Right lobe of liver (tissue), 6 donors: Measurements from ENCODE around the gene JUNB. TPM values are rescaled to one million over a fixed set of nuclear protein-coding genes. Genes with fewer than 3 reads are reported as not detected.
A peak's percentile ranks its signal among the peaks of the same experiment; 100 is the strongest.

Experiments used
- ATAC-seq, 4 donors: fragments of 200-7000 bp; cut with Tn5 transposase; one replicate each; pipeline ENCODE4 v1.9.1; 2020; ENCODE audit warnings: mild to moderate bottlenecking in 4 of 4, moderate library complexity in 4 of 4
- DNase-seq, 3 donors: peaks; one replicate each; pipeline ENCODE4 v3.0.0-alpha.2; 2020
- H3K27ac ChIP-seq, 3 donors: fragments of 200-600 bp; one replicate each; pipeline ENCODE4 v1.8.0; 2022
- H3K27me3 ChIP-seq, 2 donors: fragments of 200-600 bp; one replicate each; pipeline ENCODE4 v1.8.0; 2022
- H3K36me3 ChIP-seq, 4 donors: fragments of 200-600 bp; sonication (generic) in 1 of 4; one replicate each; pipeline versions ENCODE4 v1.5.1 to v1.8.0; 2017 to 2022; ENCODE audit warnings: control low read depth in 1 of 4
- H3K4me1 ChIP-seq, 4 donors: fragments of 200-600 bp; sonication (generic) in 1 of 4; one replicate each; pipeline versions ENCODE4 v1.5.1 to v1.8.0; 2017 to 2022; ENCODE audit warnings: control low read depth in 1 of 4
- H3K4me3 ChIP-seq, 3 donors: fragments of 200-600 bp; one replicate each; pipeline ENCODE4 v1.8.0; 2022
- H3K9me3 ChIP-seq, 4 donors: fragments of 200-600 bp; sonication (generic) in 1 of 4; one replicate each; pipeline versions ENCODE4 v1.5.1 to v1.8.0; 2017 to 2022; ENCODE audit warnings: control low read depth in 1 of 4
- CTCF ChIP-seq, 4 donors: fragments of 200-600 bp in 3 of 4; fragments of 450-650 bp in 1 of 4; IDR thresholded peaks; one replicate each; pipeline versions ENCODE4 v1.5.1 to v1.8.0; 2016 to 2022; ENCODE audit warnings: antibody characterized with exemption in 4 of 4, mild to moderate bottlenecking in 2 of 4
- POLR2A ChIP-seq: fragments of 450-650 bp; IDR thresholded peaks from one replicate; pipeline ENCODE4 v1.6.1; 2017; ENCODE audit warnings: antibody characterized with exemption, mild to moderate bottlenecking
- WGBS: methylation state at CpG from one replicate; pipeline ENCODE4 v1.1.6; 2018; ENCODE audit warnings: low coverage, low lambda C conversion rate; ENCODE audit not compliant: insufficient coverage; ENCODE audit errors: missing lambda C conversion rate; 5-methylcytosine and 5-hydroxymethylcytosine counted together
- intact Hi-C, 2 donors: fragments of 100-400 bp; cut with DNase I; formaldehyde crosslinking; loops; one replicate each; pipeline versions ENCODE4 v1.11.2 to v1.14.1; 2022
- total RNA-seq, 6 experiments: library from RNA; depleted of rRNA in 2 of 6; stranded (reverse); fragments of >200 nt in 2 of 6; fragmentation: NEBNext Ultra II Directional in 3 of 6; extraction: Animal tissue kit (Norgen Biotek cat#: 25700) in 3 of 6; gene quantifications; one replicate each; pipeline versions ENCODE4 v1.1.0 to v1.2.4, GENCODE V29; 2016 to 2023
- donor health status: DM: no; HTN: yes; CAD: no.
- donor health status: DM: no; HTN: no; CAD: no.
- donor health status: DM: no; HTN: no; CAD: no.
- donor health status: DM: no; HTN: yes; CAD: no.
- donor health status: DM: no; HTN: yes; CAD: no.

Gene JUNB
- total RNA-seq, 6 experiments from 2014 or later, result 10.2 to 378 (median 66.0) TPM

- Histone ChIP-seq H3K9me3 (no peaks in the 10 kb centered on the region), H3K4me1 (peaks cover 0 to 34% (median 17%) of the 10 kb centered on the region in 4 donors), H3K36me3 (no peaks in the 10 kb centered on the region), H3K27me3 (no peaks in the 10 kb centered on the region), H3K27ac (peak overlapping the region; percentile 96 to 100 (median 99)), H3K4me3 (peak overlapping the region; percentile 48 to 90 (median 81))
- WGBS, result under 1% methylated on average over 12 of the region's 22 CpGs
- peak in 1 of 3 donors; percentile 53 for DNase-seq
- no peak for ATAC-seq
- intact Hi-C loops, result no loop called here
- TF ChIP-seq CTCF (IDR thresholded peaks at IDR 0.05) (no peak), POLR2A (no peak)
Measured at GRCh38 chr19:12790628-12791344, 500 bp upstream of the JUNB start.

DNA sequence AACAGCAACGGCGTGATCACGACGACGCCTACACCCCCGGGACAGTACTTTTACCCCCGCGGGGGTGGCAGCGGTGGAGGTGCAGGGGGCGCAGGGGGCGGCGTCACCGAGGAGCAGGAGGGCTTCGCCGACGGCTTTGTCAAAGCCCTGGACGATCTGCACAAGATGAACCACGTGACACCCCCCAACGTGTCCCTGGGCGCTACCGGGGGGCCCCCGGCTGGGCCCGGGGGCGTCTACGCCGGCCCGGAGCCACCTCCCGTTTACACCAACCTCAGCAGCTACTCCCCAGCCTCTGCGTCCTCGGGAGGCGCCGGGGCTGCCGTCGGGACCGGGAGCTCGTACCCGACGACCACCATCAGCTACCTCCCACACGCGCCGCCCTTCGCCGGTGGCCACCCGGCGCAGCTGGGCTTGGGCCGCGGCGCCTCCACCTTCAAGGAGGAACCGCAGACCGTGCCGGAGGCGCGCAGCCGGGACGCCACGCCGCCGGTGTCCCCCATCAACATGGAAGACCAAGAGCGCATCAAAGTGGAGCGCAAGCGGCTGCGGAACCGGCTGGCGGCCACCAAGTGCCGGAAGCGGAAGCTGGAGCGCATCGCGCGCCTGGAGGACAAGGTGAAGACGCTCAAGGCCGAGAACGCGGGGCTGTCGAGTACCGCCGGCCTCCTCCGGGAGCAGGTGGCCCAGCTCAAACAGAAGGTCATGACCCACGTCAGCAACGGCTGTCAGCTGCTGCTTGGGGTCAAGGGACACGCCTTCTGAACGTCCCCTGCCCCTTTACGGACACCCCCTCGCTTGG is 966 bp downstream of the JUNB start:
- H3K27ac ChIP-seq, result peak overlapping the region; percentile 96 to 100 (median 99)
- peaks cover 0 to 40% (median 22%) of the 10 kb centered on the region in 4 donors for H3K4me1 ChIP-seq
- no peaks in the 10 kb centered on the region for H3K9me3 ChIP-seq
- no peaks in the 10 kb centered on the region for H3K36me3 ChIP-seq
- H3K27me3 ChIP-seq, result no peaks in the 10 kb centered on the region
- peak in 1 of 4 donors; percentile 2 for ATAC-seq
- DNase-seq, result peak; percentile 69 to 86 (median 80)
- TF ChIP-seq CTCF (IDR thresholded peaks at IDR 0.05), result no peak
- peak; percentile 52 for TF ChIP-seq POLR2A
- intact Hi-C loops, result no loop called here
- H3K4me3 ChIP-seq, result peak overlapping the region; percentile 73 to 90 (median 81)
- 0% methylated on average over 2 of the region's 84 CpGs for WGBS

DNA sequence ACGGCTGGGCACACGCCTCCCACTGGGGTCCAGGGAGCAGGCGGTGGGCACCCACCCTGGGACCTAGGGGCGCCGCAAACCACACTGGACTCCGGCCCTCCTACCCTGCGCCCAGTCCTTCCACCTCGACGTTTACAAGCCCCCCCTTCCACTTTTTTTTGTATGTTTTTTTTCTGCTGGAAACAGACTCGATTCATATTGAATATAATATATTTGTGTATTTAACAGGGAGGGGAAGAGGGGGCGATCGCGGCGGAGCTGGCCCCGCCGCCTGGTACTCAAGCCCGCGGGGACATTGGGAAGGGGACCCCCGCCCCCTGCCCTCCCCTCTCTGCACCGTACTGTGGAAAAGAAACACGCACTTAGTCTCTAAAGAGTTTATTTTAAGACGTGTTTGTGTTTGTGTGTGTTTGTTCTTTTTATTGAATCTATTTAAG is 1.6 kb downstream of the JUNB start:
- H3K4me1 ChIP-seq, result peaks cover 0 to 40% (median 21%) of the 10 kb centered on the region in 4 donors

More for the DNA sequence above, 1.6 kb downstream of the JUNB start:
- no peaks in the 10 kb centered on the region for H3K36me3 ChIP-seq
- peak overlapping the region; percentile 73 to 90 (median 81) for H3K4me3 ChIP-seq
- intact Hi-C loops, result no loop called here
- H3K27me3 ChIP-seq, result no peaks in the 10 kb centered on the region
- ATAC-seq, result no peak
- TF ChIP-seq POLR2A (no peak), CTCF (IDR thresholded peaks at IDR 0.05) (no peak)
- WGBS, result under 1% methylated on average over 19 of the region's 22 CpGs
- H3K27ac ChIP-seq, result peak overlapping the region; percentile 96 to 100 (median 99)
- DNase-seq, result no peak
- no peaks in the 10 kb centered on the region for H3K9me3 ChIP-seq
